K562 (cell line): Measurements from ENCODE around the gene CNTROB. TPM values are rescaled to one million over a fixed set of nuclear protein-coding genes. Genes with fewer than 3 reads are reported as not detected.

Experiments
- BRF1 ChIP-seq: IDR thresholded peaks from 3 replicates; pipeline ENCODE4 v1.6.1; 2011; ENCODE audit warnings: borderline replicate concordance, mild to moderate bottlenecking; ENCODE audit not compliant: insufficient read length; ENCODE audit errors: extremely low read depth
- CBFB ChIP-seq: sonication (generic); formaldehyde crosslinking; IDR thresholded peaks from 2 replicates; pipeline ENCODE4 v1.4.0; 2020; ENCODE audit warnings: mild to moderate bottlenecking, missing genetic modification reagents
- CREB3 ChIP-seq: fragments of 450-650 bp; conservative IDR thresholded peaks from 2 replicates; pipeline ENCODE4 v1.6.1; 2016; ENCODE audit warnings: missing genetic modification characterization, low read depth, mild to moderate bottlenecking, missing compliant biosample characterization, moderate library complexity
- CREBBP ChIP-seq: IDR thresholded peaks from one replicate; pipeline ENCODE4 v1.6.1; 2012; ENCODE audit warnings: low read depth, mild to moderate bottlenecking, control low read depth, inconsistent platforms, low read length
- FOS ChIP-seq: IDR thresholded peaks from 3 replicates; pipeline ENCODE4 v1.6.1; 2011; ENCODE audit not compliant: insufficient read length; ENCODE audit errors: extremely low read depth
- KDM4B ChIP-seq, 2 experiments: fragments of 450-650 bp in 1 of 2; sonication (generic) in 1 of 2; IDR thresholded peaks; 2 replicates each; pipeline ENCODE4 v1.6.1; 2016 to 2017; ENCODE audit warnings: borderline replicate concordance in 2 of 2, antibody characterized with exemption in 1 of 2, low read depth in 1 of 2, mild to moderate bottlenecking in 1 of 2
- MXI1 ChIP-seq: IDR thresholded peaks from 2 replicates; pipeline ENCODE4 v1.6.1; 2011; ENCODE audit warnings: low read depth, mild to moderate bottlenecking, improper control_type of control experiment, low read length
- NFATC3 ChIP-seq: fragments of 450-650 bp; IDR thresholded peaks from 2 replicates; pipeline ENCODE4 v1.6.1; 2017; ENCODE audit warnings: mild to moderate bottlenecking
- OTX1 ChIP-seq: fragments of 450-650 bp; formaldehyde crosslinking; IDR thresholded peaks from 2 replicates; pipeline ENCODE4 v1.4.0; 2022; ENCODE audit warnings: mild to moderate bottlenecking
- PHB ChIP-seq: fragments of 250-450 bp; sonication (Bioruptor Pico); IDR thresholded peaks from 2 replicates; pipeline ENCODE4 v1.5.0; 2021
- RBM39 ChIP-seq: fragments of 200-400 bp; formaldehyde crosslinking; optimal IDR thresholded peaks from 2 replicates; pipeline ENCODE3; 2018; ENCODE audit warnings: low read depth, low read length
- SIX5 ChIP-seq, 2 experiments: IDR thresholded peaks; 2 replicates each; pipeline ENCODE4 v1.6.1; 2011; ENCODE audit warnings: low read length in 2 of 2, borderline replicate concordance in 1 of 2, low read depth in 1 of 2, mild to moderate bottlenecking in 1 of 2, moderate library complexity in 1 of 2; ENCODE audit not compliant: insufficient read depth in 1 of 2
- SLC30A9 ChIP-seq: fragments of 250-450 bp; sonication (Bioruptor Pico); IDR thresholded peaks from 2 replicates; pipeline ENCODE4 v1.8.0; 2022; ENCODE audit warnings: mild to moderate bottlenecking, moderate library complexity
- TCF7L2 ChIP-seq: fragments of 150-350 bp; IDR thresholded peaks from 2 replicates; pipeline ENCODE4 v1.6.1; 2016; ENCODE audit warnings: low read depth, mild to moderate bottlenecking, low read length, moderate library complexity
- TSC22D4 ChIP-seq: fragments of 450-650 bp; IDR thresholded peaks from 2 replicates; pipeline ENCODE4 v1.6.1; 2016; ENCODE audit warnings: missing genetic modification characterization, missing biosample characterization, control low read depth
- ZNF175 ChIP-seq: fragments of 200-800 bp; sonication (Bioruptor generic); IDR thresholded peaks from 2 replicates; pipeline ENCODE4 v1.6.1; 2016; ENCODE audit warnings: low read depth, mild to moderate bottlenecking, missing genetic modification characterization, missing compliant biosample characterization
- ZNF445 ChIP-seq: fragments of 250-450 bp; sonication (Bioruptor Pico); IDR thresholded peaks from 2 replicates; pipeline ENCODE4 v1.4.0; 2020; ENCODE audit warnings: low read depth, mild to moderate bottlenecking, moderate library complexity
- ZNF79 ChIP-seq: fragments of 250-450 bp; sonication (Bioruptor Pico); IDR thresholded peaks from 2 replicates; pipeline ENCODE4 v1.4.0; 2020; ENCODE audit warnings: low read depth, mild to moderate bottlenecking, moderate library complexity
- ZSCAN29 ChIP-seq: fragments of 450-650 bp; IDR thresholded peaks from 2 replicates; pipeline ENCODE4 v1.6.1; 2017
- polyA plus RNA-seq, 8 experiments: library from polyadenylated mRNA; depleted of rRNA in 4 of 8; stranded (reverse) in 5 of 8; unstranded in 3 of 8; fragments of >200 nt; fragmentation: Nextera tagmentation in 2 of 8; fragmentation: Illumina TruSeq in 1 of 8; extraction: Ambion mirVana in 2 of 8; extraction: Trizol in 1 of 8; gene quantifications; 2 replicates each; pipeline versions ENCODE4 v1.2.1 to v1.2.3, GENCODE V29; 2011 to 2014; ENCODE audit warnings: inconsistent platforms in 1 of 8, missing spikeins in 1 of 8
- total RNA-seq, 7 experiments: library from RNA; depleted of rRNA in 6 of 7; stranded (reverse); fragments of >200 nt in 6 of 7; fragmentation: Illumina TruSeq in 2 of 7; extraction: Trizol in 2 of 7; gene quantifications; 2 replicates each; pipeline versions ENCODE4 v1.2.1 to v1.2.3, GENCODE V29; 2011 to 2021; ENCODE audit warnings: low replicate concordance in 1 of 7
- TF ChIP-seq, protein P1 (sequence below): fragments of 450-650 bp; formaldehyde crosslinking; conservative IDR thresholded peaks from 2 replicates; pipeline ENCODE4 v1.4.0; 2022; ENCODE audit warnings: mild to moderate bottlenecking, missing genetic modification characterization
- TF ChIP-seq, protein P2 (sequence below), 2 experiments: IDR thresholded peaks; 2 replicates each; pipeline ENCODE4 v1.6.1; 2011; ENCODE audit warnings: borderline replicate concordance in 1 of 2, control low read depth in 1 of 2, low read depth in 1 of 2, low read length in 1 of 2, mild to moderate bottlenecking in 1 of 2, mixed read lengths in 1 of 2, moderate library complexity in 1 of 2; ENCODE audit not compliant: insufficient read depth in 1 of 2, insufficient read length in 1 of 2, poor library complexity in 1 of 2, severe bottlenecking in 1 of 2; ENCODE audit errors: extremely low read depth in 1 of 2
- TF ChIP-seq, protein P3 (sequence below): fragments of 450-650 bp; conservative IDR thresholded peaks from 2 replicates; pipeline ENCODE4 v1.6.1; 2016; ENCODE audit warnings: missing genetic modification characterization, low read depth, mild to moderate bottlenecking, control low read depth, missing compliant biosample characterization

The CNTROB gene
- total and polyA plus RNA-seq, 9 of the 15 experiments (the other 6 are each of a cell fraction or from before 2014, with no cell fraction given) = 1.9 to 33.3 (median 23.0) TPM

- no peak for TF ChIP-seq CBFB
- TF ChIP-seq RBM39 = no peak
- no peak for TF ChIP-seq ZNF79
- no peak for TF ChIP-seq PHB (CRISPR knock-in tag)
- TF ChIP-seq CREB3 = no peak
- TF ChIP-seq TSC22D4 (tag) = no peak
- no peak for TF ChIP-seq ZSCAN29
- TF ChIP-seq ZNF445 (CRISPR knock-in tag) = no peak
- TF ChIP-seq KDM4B (IDR thresholded peaks at IDR 0.05; ENCODE audit: borderline replicate concordance in 2 of 2, low read depth in 1 of 2) = no peak
- TF ChIP-seq, protein P1, sequence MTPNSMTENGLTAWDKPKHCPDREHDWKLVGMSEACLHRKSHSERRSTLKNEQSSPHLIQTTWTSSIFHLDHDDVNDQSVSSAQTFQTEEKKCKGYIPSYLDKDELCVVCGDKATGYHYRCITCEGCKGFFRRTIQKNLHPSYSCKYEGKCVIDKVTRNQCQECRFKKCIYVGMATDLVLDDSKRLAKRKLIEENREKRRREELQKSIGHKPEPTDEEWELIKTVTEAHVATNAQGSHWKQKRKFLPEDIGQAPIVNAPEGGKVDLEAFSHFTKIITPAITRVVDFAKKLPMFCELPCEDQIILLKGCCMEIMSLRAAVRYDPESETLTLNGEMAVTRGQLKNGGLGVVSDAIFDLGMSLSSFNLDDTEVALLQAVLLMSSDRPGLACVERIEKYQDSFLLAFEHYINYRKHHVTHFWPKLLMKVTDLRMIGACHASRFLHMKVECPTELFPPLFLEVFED (CRISPR knock-in tag) = no peak
- TF ChIP-seq, protein P2, sequence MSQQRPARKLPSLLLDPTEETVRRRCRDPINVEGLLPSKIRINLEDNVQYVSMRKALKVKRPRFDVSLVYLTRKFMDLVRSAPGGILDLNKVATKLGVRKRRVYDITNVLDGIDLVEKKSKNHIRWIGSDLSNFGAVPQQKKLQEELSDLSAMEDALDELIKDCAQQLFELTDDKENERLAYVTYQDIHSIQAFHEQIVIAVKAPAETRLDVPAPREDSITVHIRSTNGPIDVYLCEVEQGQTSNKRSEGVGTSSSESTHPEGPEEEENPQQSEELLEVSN (IDR thresholded peaks at IDR 0.05; ENCODE audit: borderline replicate concordance in 1 of 2, extremely low read depth in 1 of 2, insufficient read depth in 1 of 2, insufficient read length in 1 of 2, low read depth in 1 of 2, low read length in 1 of 2, poor library complexity in 1 of 2, severe bottlenecking in 1 of 2) = peak in 1 of 2 experiments; percentile 39
- TF ChIP-seq SLC30A9 = no peak
- TF ChIP-seq CREBBP = no peak
- no peak for TF ChIP-seq SIX5 (IDR thresholded peaks at IDR 0.05; ENCODE audit: borderline replicate concordance in 1 of 2, insufficient read depth in 1 of 2, low read depth in 1 of 2, low read length in 2 of 2)
- TF ChIP-seq FOS = no peak
- TF ChIP-seq MXI1 = peak; percentile 54; the same call in 1 of the 2 replicates
- no peak for TF ChIP-seq ZNF175 (CRISPR knock-in tag)
- no peak for TF ChIP-seq OTX1 (CRISPR knock-in tag)
- TF ChIP-seq NFATC3 = no peak
- TF ChIP-seq BRF1 = no peak
- TF ChIP-seq TCF7L2 = no peak
- TF ChIP-seq, protein P3, sequence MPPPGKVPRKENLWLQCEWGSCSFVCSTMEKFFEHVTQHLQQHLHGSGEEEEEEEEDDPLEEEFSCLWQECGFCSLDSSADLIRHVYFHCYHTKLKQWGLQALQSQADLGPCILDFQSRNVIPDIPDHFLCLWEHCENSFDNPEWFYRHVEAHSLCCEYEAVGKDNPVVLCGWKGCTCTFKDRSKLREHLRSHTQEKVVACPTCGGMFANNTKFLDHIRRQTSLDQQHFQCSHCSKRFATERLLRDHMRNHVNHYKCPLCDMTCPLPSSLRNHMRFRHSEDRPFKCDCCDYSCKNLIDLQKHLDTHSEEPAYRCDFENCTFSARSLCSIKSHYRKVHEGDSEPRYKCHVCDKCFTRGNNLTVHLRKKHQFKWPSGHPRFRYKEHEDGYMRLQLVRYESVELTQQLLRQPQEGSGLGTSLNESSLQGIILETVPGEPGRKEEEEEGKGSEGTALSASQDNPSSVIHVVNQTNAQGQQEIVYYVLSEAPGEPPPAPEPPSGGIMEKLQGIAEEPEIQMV = no peak
Measured at GRCh38 chr17:7885367-7886226, 46.4 kb upstream of the CNTROB start (continued).
